ENCODE measurements around the gene UTS2R.
"Not testable (repeated sequence)": the region's sequence is repeated elsewhere in the genome, so short reads cannot be mapped to it uniquely, and the experiment has no call there.

Gene UTS2R

GRCh38 chr17:82411396-82412053 is 40.0 kb downstream of the UTS2R start:
- DNase-seq: no peak

DNA sequence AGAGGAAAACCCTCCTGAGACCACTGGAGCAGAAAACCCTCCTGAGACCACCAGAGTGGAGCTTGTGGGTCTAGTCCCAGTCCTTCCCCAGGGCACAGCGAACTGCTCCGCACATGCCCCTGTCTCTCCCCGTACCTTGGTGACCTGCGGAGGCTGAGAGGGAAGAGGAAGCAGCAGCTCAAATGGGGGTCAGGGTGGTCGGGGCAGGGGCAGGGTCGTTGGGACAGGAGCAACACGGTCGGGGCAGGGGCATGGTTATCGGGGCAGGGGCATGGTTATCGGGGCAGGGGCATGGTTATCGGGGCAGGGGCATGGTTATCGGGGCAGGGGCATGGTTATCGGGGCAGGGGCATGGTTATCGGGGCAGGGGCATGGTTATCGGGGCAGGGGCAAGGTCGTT is 40.5 kb downstream of the UTS2R start:
- DNase-seq: not testable (repeated sequence)

DNA sequence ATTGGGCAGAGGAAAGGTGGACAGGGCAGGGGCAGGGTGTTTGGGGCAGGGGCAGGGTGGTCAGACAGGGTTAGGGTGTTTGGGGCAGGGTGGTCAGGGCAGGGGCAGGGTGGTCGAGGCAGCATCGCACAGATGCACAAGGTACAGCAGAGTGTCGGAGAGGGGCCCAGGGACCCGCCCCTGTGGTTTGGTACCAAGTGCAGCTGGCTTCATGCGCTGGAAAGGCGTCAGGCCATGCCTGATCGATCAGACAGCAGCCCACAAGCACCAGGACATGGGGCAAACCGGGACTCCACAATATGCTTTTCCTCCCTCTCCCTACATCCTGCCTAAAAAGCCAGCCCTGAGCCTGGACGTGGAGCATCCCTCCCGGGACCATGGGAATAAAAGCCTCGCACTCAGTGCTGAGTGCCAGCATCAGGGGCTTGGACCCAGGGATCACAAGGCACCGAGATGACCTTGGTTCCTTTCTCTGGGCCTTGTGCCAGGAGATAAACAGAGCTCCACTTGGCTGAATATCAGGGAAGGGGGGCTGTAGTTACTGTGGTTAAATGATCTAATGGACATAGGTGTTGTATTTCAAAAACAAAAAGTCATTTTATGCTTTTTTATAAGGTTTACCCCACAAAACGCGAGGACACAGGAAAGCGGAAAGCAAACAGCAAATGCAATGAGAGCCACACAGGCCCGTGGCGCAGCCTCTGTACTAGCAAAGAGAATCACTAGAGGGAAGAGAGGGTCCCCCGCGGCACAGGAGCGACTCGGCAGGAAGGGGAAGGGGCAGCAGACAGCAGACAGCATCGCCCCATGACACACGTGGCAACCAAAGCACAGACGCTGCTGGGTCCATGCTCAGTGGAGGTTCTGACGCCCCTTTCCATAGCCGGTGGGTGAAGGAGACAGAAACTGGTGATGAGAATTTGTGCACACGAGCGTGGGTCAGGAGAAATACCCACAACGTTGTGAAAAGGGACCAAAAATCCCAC is 41.3 kb downstream of the UTS2R start:
- DNase-seq: no peak

- DNase-seq: peak in 1 of 2 experiments; percentile 29
Measured at GRCh38 chr17:82414548-82415281, 43.1 kb downstream of the UTS2R start.

DNA sequence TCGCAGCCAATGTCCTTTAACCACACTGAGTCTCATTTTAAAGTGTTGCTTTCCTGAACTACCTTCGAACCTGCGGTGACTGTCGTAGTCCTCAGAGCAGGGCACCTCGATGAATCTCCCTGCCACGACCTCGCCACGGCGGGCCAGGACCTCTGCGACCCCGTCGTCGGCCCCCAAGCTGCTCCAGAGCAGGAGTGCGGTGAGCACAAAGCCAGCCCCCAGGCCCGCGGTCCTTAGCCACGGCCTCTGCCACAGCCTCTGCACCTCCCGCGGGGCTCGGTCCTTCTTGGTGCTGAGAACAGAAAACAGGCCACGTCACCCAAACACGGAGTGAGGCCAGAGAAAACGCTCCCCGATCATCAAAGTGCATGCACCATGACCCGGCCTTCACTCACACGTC is 43.8 kb downstream of the UTS2R start:
- no peak for DNase-seq

GRCh38 chr17:82415786-82416185 is 44.2 kb downstream of the UTS2R start:
- no peak for DNase-seq

GRCh38 chr17:82416264-82416663 is 44.7 kb downstream of the UTS2R start:
- no peak for DNase-seq

DNA sequence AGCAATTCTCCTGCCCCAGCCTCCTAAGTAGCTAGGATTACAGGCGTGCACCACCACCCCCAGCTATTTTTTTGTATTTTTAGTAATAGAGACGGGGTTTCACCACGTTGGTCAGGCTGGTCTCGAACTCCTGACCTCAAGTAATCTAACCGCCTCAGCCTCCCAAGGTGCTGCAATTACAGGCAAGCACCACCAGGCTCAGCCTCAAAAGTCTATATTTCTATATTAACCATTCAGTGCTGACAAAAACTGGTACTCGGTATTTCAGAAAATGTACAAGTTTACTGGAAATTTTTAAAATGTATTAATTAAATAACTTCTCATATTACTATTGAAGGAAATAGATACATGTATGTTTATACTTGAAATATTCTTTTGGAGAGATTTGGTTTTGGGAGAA is 45.2 kb downstream of the UTS2R start:
- DNase-seq: no peak

GRCh38 chr17:82418001-82418986 is 46.7 kb downstream of the UTS2R start, which contains the start of the genes HEXD and OGFOD3:
Gene HEXD, plus strand, starts transcription at chr17:82418347. Its CDS starts 1,453 bp downstream, at chr17:82419800.
Gene OGFOD3, minus strand, starts transcription at chr17:82418586. Its CDS starts 101 bp downstream, at chr17:82418485.
- DNase-seq: peak; percentile 69 to 74

DNA sequence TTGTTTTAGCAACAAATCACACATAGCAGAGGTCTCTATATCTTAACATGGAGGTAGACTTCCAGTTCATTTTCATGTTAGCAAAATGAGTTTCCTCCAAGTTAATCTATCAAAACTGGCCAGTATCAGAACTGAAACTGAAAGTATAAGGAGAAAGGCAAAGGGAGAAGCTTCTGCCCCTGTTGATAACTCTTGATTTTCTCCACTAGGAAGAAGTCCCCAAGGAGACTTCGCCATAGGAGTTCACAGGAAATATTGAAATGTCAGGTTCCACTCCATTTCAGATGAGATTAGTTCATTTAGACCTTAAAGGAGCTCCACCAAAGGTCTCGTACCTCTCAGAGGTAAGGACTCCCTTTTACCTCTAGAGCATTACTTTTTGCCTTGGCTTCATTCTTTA is 48.0 kb downstream of the UTS2R start:
- no peak for DNase-seq

- DNase-seq: no peak
Measured at GRCh38 chr17:82424001-82424862, 52.7 kb downstream of the UTS2R start.

DNA sequence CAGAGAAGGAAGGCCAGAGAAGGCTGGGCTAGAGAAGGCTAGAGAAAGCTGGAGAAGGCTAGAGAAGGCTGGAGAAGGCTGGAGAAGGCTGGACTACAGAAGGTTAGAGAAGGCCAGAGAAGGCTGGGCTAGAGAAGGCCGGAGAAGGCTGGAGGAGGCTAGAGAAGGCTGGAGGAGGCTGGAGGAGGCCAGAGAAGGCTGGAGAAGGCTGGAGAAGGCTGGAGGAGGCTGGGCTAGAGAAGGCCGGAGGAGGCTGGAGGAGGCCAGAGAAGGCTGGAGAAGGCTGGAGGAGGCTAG is 53.2 kb downstream of the UTS2R start:
- DNase-seq: no peak
